Urinary bladder (tissue), 4 donors: ENCODE data around the gene LYZL4. TPM values are rescaled to one million over a fixed set of nuclear protein-coding genes. Genes with fewer than 3 reads are reported as not detected.
A peak's percentile ranks its signal among the peaks of the same experiment; 100 is the strongest.

ENCODE experiments used
- DNase-seq: peaks from one replicate; pipeline ENCODE4 v3.0.0-alpha.2; 2015; ENCODE audit errors: extremely low spot score
- H3K27ac ChIP-seq: one replicate; pipeline ENCODE4 v1.5.1; 2013; ENCODE audit warnings: low read depth, mild to moderate bottlenecking, moderate library complexity
- H3K36me3 ChIP-seq: one replicate; pipeline ENCODE4 v1.6.1; 2013; ENCODE audit warnings: mild to moderate bottlenecking, moderate library complexity; ENCODE audit not compliant: insufficient read depth
- H3K4me1 ChIP-seq: one replicate; pipeline ENCODE4 v1.6.1; 2013; ENCODE audit warnings: mild to moderate bottlenecking, moderate library complexity; ENCODE audit not compliant: insufficient read depth
- H3K4me3 ChIP-seq: one replicate; pipeline ENCODE4 v1.5.1; 2013; ENCODE audit warnings: low read depth, low read length
- WGBS: extraction: QIAGEN DNeasy Blood & Tissue Kit; methylation state at CpG from one replicate; pipeline ENCODE4 v1.1.7; 2013; 5-methylcytosine and 5-hydroxymethylcytosine counted together
- polyA plus RNA-seq: library from polyadenylated mRNA; stranded (reverse); fragments of 200-250 nt; gene quantifications from one replicate; pipeline ENCODE4 v1.2.3, GENCODE V29; 2013
- total RNA-seq: library from RNA; depleted of rRNA; stranded (reverse); fragments of >200 nt; gene quantifications from one replicate; pipeline ENCODE4 v1.2.3, GENCODE V29; 2014
- donor health status: healthy with polysubstance abuse.
- donor health status: healthy.

LYZL4 gene, protein sequence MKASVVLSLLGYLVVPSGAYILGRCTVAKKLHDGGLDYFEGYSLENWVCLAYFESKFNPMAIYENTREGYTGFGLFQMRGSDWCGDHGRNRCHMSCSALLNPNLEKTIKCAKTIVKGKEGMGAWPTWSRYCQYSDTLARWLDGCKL
- total RNA-seq (not detected), polyA plus RNA-seq (not detected)

DNA sequence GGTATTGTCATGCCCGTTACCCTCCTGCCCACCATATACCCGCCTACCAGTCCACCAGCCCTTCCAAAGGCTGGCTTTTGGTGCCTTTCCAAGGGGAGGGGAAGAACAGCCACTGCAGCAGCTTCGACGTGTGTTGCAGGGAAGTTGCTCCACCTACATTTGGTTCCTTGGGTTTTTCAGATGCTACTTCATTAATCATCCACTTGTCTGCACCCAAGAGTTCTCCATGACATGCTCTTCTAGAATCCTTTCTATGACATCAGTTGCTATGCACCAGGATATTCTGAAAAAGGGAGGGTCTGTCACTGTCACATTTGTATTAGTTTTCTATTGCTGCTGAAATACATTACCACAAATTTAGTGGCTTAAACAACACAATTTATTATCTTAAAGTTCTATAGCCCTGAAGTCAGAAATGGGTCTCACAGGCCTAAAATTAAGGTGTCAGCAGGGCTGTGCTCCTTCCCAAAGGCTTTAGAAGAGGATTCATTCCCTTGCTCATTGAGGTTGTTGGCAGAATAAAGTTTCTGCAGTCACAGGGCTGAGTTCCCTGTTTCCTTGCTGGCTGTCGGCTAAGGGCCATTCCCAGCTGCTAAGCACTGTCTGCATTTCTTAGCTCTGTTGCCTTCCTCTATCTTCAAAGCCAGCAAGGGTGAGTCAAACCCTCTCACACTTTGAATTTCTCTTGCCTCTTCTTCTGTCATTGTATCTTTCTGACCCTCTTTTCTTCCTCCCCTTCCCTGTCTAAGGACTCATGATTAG, at the start of gene LYZL4:
Gene LYZL4, minus strand, starts transcription at position 241 of the 762 bp plus-strand sequence. CDS start 3,359 bp downstream, outside the sequence.
- no peak within 1 kb of the TSS for H3K4me3 ChIP-seq
- no peaks in the 10 kb centered on the region for H3K4me1 ChIP-seq
- H3K27ac ChIP-seq = no peak within 1 kb of the TSS
- DNase-seq = no peak
- no peaks in the 10 kb centered on the region for H3K36me3 ChIP-seq
- WGBS = 50% methylated on average over 5 of the region's 5 CpGs

DNA sequence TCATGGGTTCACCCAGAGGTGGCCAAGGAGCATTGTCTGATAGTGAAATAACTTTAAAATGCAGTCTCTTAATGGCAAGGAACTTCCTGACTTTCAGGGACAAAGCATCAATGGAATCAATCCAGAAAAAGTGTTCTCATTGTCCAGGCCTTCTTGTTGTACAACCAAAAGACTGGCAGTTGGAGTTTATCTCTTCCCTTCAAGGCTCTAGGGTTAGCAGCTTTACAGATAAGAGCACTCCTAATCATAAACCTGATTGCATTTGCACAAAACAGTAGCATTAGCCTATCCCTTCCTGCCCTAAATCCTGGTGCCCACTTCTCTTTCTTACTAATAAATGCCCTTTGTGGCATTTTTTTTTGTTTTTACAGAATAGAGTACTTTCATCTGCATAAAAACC, 48.7 kb upstream of the LYZL4 start:
- H3K4me3 ChIP-seq = no peak overlapping the region
- H3K4me1 ChIP-seq = no peaks in the 10 kb centered on the region
- no peak for DNase-seq
- no peak overlapping the region for H3K27ac ChIP-seq
- no peaks in the 10 kb centered on the region for H3K36me3 ChIP-seq

DNA sequence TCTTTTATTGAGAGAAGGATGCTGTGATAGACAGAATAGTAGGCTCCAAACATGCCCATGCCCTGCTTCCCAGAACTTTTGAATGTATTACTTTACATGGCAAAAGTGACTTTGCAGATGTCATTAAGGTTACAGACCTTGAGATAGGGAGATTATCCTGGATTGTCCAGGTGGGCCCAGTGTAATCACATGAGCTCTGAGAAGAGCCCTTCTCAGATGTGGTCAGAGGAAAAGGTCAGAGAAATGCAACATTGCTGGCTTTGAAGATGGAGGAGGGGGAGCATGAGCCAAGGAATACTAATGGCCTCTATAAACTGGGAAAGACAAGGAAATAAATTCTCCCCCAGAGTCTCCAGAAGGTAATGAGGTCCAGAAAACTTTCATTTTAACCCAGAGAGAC, 45.8 kb upstream of the LYZL4 start:
- Histone ChIP-seq H3K4me1 (no peaks in the 10 kb centered on the region), H3K4me3 (no peak overlapping the region), H3K27ac (no peak overlapping the region), H3K36me3 (no peaks in the 10 kb centered on the region)
- DNase-seq = no peak

DNA sequence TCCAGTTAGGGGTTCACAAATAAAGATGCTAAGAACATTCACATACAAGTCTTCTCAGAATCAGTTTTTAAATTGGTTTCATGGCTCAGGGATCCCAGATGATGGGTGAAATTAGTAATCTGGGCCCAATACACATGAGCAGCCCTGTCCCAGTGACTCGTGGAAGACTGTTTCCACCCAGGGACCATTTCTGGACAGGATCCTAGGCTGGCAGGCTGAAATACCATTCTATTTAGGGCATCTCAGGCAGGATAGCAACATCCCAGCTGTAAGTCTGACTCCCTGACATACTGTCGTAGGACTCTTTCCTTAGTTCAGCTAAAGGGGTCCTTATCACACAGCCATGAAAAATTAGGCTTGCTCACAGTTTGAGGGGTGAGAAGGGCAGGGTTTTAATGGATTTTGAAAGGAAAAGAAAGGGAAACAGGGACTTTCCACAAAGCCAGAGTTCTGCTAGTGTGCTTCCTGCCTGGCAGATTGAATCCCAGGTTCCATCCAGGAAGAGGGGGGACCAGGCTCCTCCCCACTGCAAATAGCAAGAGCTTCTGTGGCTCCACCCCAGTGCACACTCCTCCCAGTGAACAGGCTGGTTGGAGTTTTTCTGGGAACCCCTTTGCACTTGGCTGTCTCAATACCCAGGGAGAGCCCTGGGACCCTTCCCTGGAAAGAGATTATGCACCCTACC, 41.3 kb upstream of the LYZL4 start:
- WGBS = 28% methylated on average over 2 of the region's 2 CpGs
- Histone ChIP-seq H3K4me3 (no peak overlapping the region), H3K27ac (no peak overlapping the region), H3K36me3 (no peaks in the 10 kb centered on the region), H3K4me1 (no peaks in the 10 kb centered on the region)
- no peak for DNase-seq

DNA sequence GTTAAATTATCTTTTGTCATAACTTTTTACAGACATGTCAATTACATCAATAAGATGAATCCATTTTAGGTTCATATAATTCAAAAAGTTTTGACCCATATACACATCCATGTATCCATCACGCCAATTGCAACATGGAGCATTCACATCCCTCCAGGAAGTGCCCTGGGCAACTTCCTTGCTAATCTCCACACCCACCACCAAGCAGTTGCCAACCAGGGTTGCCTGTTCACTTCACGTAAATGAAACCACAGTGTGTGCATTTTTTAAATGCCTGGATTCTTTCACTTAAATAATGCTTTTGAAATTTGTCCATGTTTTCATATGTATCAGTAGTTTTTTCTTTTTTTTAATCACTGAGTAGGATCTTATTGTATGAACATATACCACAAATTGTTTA, 40.7 kb upstream of the LYZL4 start:
- no peaks in the 10 kb centered on the region for H3K36me3 ChIP-seq
- no peak overlapping the region for H3K4me3 ChIP-seq
- 77% methylated on average over 2 of the region's 2 CpGs for WGBS
- H3K4me1 ChIP-seq = no peaks in the 10 kb centered on the region
- H3K27ac ChIP-seq = no peak overlapping the region
- DNase-seq = no peak

DNA sequence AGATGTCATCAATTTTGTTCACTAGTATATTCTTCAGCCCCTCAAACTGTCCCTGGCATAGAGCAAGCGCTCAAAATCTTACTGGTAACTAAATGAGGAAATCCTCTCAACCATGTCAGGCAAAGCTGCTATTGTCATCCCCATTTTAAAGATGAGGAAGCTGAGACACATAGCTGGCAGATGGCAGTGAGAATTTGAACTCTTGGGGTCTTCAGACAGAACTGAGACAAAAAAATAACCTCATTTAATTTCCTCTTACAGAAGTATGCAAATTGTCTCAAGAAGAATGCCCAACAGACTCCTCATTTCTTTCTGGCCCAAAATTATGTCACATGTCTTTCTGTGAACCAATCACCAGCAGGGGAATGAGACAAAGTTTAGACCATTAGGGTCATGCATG, 40.2 kb upstream of the LYZL4 start:
- H3K4me1 ChIP-seq = no peaks in the 10 kb centered on the region
- no peak overlapping the region for H3K27ac ChIP-seq
- H3K36me3 ChIP-seq = no peaks in the 10 kb centered on the region
- 94% methylated on average over 1 of the region's 1 CpG for WGBS
- DNase-seq = no peak
- no peak overlapping the region for H3K4me3 ChIP-seq

DNA sequence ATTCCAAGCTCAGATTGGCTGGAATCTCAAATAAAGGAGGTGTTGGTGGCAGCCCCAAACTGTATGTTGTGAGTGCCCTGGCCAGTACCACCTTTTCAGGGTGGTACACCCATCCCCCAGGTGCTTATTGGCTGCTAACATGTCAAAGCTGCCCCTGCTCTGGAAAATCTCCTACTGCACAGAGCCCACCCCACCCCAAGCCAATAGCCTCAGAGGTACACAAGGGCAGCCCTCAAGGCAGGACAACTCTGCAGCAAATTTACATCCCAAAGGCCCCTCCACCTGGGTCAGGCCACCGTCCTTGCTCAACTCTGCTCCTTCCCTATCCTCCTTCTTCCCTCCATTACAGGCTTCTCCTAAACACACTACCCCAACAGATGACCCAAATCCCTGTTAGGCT, 37.1 kb upstream of the LYZL4 start:
- Histone ChIP-seq H3K4me3 (no peak overlapping the region), H3K4me1 (no peaks in the 10 kb centered on the region), H3K36me3 (no peaks in the 10 kb centered on the region), H3K27ac (no peak overlapping the region)
- whole genome bisulfite sequencing = 75% methylated on average over 1 of the region's 1 CpG
- DNase-seq = no peak

DNA sequence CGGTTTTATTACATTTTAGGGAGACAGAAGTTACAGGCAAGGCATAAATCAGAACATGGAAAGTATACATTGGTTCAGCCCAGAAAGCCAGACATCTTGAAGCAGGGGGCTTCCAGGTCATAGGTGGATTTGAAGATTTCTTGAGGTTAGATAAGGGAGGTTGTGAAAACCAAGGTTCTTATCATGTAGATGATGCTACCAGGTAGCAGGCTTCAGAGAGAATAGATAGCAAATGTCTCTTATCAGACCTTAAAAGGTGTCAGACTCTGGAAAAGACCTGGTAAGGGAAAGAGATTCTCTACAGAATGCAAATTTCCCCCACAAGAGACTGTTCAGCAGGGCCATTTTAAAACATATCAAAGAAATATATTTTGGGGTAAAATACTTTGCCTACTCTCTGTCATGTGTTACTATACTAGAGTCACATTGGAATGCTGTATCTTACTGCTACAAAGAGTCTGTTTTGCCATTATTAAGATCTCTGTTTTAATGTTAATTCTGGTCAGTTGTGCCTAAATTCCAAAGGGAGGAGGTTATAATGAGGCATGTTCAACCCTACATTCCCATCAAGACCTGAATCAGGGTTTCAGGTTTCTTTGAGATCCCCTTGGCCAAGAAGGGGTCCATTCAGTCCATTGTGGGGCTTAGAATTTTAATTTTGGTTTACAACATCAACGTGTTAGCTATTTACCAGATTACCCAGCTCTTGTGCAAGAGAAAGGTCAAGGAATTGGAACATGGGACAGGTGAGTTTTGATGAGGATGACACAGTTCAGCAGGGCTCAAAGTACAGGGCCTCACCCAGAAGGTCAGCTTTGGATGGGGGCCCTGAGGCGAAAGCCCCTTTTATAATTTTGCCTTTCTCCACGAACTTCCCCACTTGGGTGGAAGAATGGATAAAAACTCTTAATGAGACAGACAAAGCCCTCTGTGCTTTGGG, 36.0 kb upstream of the LYZL4 start:
- no peaks in the 10 kb centered on the region for H3K4me1 ChIP-seq

DNA sequence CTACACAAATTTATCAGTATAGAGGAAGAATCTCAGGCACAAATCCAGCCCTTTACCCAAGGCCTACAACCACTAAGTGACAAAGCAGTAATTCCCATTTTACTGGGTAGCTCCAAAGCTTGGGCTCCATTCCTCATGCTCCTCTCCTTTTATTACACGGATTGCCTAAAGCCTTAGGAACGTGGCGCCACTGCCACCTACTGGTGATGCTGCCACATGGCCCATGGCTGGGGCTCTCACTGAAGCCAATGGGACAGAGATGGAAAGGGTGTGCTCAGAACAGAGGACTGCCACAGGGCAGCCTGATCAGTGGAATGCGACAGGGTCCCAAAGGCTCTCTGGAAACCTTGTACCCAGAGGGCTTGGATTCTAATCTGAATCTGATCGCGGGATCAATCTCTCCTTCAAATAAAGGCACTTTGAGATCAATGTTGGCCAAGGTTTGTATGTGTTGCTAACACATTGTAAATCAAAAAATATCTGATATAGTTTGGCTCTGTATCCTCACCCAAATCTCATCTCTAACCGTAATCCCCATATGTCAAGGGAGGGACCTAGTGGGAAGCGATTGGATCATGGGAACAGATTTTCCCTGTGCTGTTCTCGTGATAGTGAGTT, 33.5 kb upstream of the LYZL4 start:
- Histone ChIP-seq H3K27ac (no peak overlapping the region), H3K36me3 (no peaks in the 10 kb centered on the region), H3K4me1 (no peaks in the 10 kb centered on the region), H3K4me3 (no peak overlapping the region)
- 15% methylated on average over 9 of the region's 9 CpGs for WGBS
- DNase-seq = peak; percentile 23

More for the DNA sequence above, 36.0 kb upstream of the LYZL4 start:
- Histone ChIP-seq H3K4me3 (no peak overlapping the region), H3K27ac (no peak overlapping the region), H3K36me3 (no peaks in the 10 kb centered on the region)
- DNase-seq = no peak
- WGBS = 72% methylated on average over 4 of the region's 4 CpGs

DNA sequence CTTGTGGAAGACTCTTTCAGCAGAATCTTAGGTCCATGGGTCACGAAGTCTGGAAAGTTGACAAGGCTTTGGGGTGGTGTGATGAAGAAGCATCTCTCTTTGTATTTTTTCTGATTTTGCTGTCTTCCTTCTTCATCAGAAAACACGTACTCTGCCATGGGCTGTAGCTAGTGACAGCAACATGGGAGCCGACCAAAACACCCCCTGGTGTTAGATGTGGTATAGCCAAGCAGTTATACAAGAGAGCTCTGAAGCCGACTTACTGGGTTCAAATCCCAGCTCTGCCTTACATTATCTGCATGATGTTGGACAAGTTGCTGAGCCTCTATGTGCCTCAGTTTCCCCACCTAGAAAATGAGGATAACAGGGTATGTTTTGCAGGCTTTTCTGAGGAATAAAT, 32.9 kb upstream of the LYZL4 start:
- Histone ChIP-seq H3K36me3 (no peaks in the 10 kb centered on the region), H3K27ac (no peak overlapping the region), H3K4me3 (no peak overlapping the region), H3K4me1 (no peaks in the 10 kb centered on the region)
- whole genome bisulfite sequencing = 82% methylated on average over 4 of the region's 4 CpGs
- no peak for DNase-seq

DNA sequence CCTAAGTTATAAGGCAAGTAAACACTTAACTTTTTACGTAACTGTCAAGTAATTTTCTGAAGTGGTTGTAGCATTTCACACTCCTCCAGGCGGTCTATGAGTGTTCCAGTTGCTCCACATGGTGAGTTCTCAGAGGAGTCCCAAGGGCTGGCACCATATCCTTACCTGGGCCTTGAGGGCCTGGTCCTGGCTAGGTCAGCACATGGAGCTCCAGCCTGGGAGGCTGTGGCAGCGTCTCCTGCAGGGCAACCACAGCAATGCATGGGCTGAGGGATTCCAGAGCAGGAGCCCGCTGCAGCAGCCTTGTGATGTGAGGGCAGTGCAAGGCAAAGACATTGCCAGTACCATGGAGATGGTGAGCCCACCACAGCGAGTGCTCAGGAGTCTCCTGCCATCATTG, 32.2 kb upstream of the LYZL4 start:
- H3K4me1 ChIP-seq = no peaks in the 10 kb centered on the region
- no peak for DNase-seq
- H3K36me3 ChIP-seq = no peaks in the 10 kb centered on the region
- H3K4me3 ChIP-seq = no peak overlapping the region
- WGBS = 84% methylated on average over 5 of the region's 5 CpGs
- H3K27ac ChIP-seq = no peak overlapping the region

DNA sequence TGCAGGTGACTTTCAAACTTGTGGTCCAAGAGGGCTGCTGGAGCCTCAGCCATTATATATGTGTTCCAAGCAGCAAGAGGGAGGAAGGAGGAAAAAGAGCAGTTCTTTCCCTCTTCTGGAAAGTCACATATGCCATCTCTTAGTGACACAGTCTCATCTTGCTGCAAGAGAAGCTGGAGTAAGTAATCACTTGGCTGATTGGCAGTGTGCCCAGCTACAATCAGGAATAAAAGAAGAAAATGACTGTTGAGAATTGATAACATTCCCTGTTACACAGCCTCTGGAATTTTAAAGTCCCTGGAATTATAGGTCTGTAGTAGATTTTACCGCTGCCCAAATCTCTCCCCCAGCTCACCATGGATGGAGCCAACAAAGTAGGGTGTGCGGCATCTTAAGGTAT, 31.4 kb upstream of the LYZL4 start:
- Histone ChIP-seq H3K36me3 (no peaks in the 10 kb centered on the region), H3K4me1 (no peaks in the 10 kb centered on the region), H3K4me3 (no peak overlapping the region), H3K27ac (no peak overlapping the region)
- WGBS = 60% methylated on average over 2 of the region's 2 CpGs
- DNase-seq = no peak

DNA sequence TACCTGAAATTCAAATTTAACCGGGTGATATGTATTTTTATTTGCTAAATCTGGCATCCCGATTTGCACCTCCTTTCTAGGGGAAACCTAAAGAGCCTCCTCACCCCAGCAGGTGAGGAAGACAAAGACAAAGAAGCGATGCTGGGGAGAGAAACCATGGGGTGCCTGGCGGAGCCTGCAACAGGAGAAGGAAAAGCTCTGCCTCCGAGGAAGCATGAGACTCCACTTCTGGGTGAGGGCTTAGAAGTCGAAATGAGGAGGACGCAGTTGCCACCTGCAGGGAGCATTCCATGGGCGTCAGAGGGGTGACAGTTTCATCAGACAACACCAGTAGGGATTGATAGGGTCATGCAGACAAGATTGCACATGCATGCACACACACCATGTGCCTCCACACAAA, 30.5 kb upstream of the LYZL4 start:
- Histone ChIP-seq H3K4me3 (no peak overlapping the region), H3K4me1 (no peaks in the 10 kb centered on the region), H3K36me3 (no peaks in the 10 kb centered on the region), H3K27ac (no peak overlapping the region)
- DNase-seq = no peak
- WGBS = 33% methylated on average over 8 of the region's 8 CpGs
